Activated naive CD8-positive, alpha-beta T cell (primary cell): ENCODE results near the gene ZNF333.
"Not testable (repeated sequence)": the region's sequence is repeated elsewhere in the genome, so short reads cannot be mapped to it uniquely, and the experiment has no call there.

ENCODE experiments used
- H3K27ac Mint-ChIP-seq: one replicate; pipeline ENCODE4 v1.8.0; 2021; ENCODE audit warnings: mixed read lengths
- H3K27me3 Mint-ChIP-seq: one replicate; pipeline ENCODE4 v1.8.0; 2021; ENCODE audit warnings: mixed read lengths
- H3K36me3 Mint-ChIP-seq: one replicate; pipeline ENCODE4 v1.8.0; 2021; ENCODE audit warnings: mixed read lengths
- H3K4me1 Mint-ChIP-seq: one replicate; pipeline ENCODE4 v1.8.0; 2021; ENCODE audit warnings: low read depth, mixed read lengths
- H3K4me3 Mint-ChIP-seq: one replicate; pipeline ENCODE4 v1.8.0; 2021; ENCODE audit warnings: mild to moderate bottlenecking, mixed read lengths
- H3K9me3 Mint-ChIP-seq: one replicate; pipeline ENCODE4 v1.8.0; 2021; ENCODE audit warnings: low read depth, mixed read lengths

ZNF333 gene

DNA sequence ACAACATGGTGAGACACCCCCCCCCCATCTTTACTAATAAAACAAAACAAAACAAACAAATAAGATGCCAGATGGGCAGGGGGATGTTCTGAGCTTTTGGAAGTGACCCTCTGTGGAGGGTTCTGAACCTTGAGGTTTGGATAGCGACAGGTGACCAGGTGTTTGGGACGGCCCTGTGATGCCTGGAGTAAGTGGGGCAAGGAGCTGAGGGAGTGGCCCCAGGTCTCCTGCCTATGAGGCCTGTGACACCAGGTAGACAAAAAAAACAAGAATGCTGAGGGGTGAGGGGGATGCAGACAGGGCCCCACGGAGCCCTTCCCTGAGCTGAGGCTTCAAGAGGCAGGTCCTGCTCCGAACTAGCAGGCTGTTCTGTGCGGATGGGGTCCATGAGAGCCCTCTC is 79.4 kb downstream of the ZNF333 start:
- H3K9me3 Mint-ChIP-seq, result no peaks in the 10 kb centered on the region
- no peak overlapping the region for H3K4me3 Mint-ChIP-seq
- H3K36me3 Mint-ChIP-seq, result no peaks in the 10 kb centered on the region
- H3K27me3 Mint-ChIP-seq, result peaks cover 17% of the 10 kb centered on the region
- H3K27ac Mint-ChIP-seq, result no peak overlapping the region
- H3K4me1 Mint-ChIP-seq, result no peaks in the 10 kb centered on the region

DNA sequence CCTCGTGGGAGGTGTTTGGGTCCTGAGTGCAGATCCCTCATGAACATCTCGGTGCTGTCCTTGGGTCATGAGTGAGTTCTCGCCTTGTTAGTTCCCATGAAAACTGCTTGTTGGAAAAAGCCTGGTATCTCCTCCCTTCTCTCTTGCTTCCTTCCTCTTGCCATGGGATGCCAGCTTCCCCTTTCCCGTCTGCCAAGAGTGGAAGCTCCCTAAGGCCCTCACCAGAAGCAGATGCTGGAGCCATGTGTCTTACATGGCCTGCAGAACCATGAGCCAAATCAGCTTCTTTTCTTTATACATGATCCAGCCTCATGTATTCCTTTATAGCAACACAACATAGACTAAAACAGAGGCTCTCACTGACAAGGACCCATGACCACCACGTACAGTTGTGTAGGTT is 80.3 kb downstream of the ZNF333 start:
- Mint-ChIP-seq H3K27ac (no peak overlapping the region), H3K27me3 (peaks cover 14% of the 10 kb centered on the region), H3K36me3 (no peaks in the 10 kb centered on the region), H3K4me3 (no peak overlapping the region), H3K4me1 (no peaks in the 10 kb centered on the region), H3K9me3 (no peaks in the 10 kb centered on the region)

DNA sequence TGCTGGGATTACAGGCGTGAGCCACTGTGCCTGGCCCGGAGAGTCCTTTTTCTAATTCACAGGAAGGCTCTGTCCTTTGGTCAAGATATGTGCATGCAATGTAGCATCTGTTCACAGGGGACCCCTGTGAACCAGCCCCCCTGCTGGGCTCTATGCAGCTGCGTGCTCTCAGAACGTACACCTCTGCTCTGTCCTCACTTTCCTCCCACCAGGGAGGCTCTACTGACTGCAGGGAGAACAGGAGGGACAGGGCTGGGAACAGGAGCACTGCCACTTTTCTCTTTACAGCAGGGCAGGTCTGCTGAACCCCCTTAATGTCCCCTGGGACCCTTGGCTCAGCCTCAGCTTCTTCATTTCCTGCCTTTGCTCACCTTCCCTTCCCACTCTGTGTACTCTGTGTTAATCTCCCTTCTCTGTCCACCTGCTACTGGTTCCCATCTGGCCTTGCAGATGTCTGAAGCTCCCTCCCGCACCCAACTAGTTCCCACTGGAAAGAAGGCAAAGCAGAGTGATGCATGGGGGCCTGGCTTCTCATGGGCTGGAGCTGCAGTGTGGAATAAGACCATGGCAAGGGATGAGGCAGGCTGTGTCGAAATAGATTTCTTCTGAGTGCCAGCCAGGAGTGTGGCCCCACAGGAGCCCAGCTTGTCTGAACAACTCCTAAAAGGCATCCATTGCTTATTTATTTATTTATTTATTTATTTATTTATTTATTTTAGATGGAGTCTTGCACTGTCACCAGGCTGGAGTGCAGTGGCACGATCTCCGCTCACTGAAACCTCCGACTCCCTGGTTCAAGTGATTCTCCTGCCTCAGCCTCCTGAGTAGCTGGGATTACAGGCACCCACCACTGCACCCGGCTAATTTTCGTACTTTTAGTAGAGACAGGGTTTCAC is 81.3 kb downstream of the ZNF333 start:
- H3K4me3 Mint-ChIP-seq, result no peak overlapping the region
- no peaks in the 10 kb centered on the region for H3K9me3 Mint-ChIP-seq
- peaks cover 5% of the 10 kb centered on the region for H3K4me1 Mint-ChIP-seq
- H3K27me3 Mint-ChIP-seq, result peaks cover 14% of the 10 kb centered on the region
- no peaks in the 10 kb centered on the region for H3K36me3 Mint-ChIP-seq
- no peak overlapping the region for H3K27ac Mint-ChIP-seq

DNA sequence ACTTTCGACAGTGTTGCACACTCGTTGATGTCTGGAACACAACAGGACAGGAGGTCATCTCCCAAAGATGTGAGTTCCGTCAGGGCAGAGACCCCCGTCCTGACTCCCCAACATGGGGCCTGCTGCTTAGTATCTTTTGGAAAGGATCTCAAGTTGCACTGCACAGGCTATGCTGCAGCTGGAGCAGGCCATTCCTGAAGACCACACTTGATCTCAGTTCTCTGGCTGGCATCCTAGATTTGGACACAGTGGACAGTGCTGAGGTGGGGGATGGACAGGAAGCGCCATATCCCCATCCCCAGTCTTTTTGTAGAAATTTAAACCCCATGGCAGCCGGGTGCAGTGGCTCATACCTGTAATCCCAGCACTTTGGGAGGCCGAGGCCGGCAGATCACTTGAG is 82.6 kb downstream of the ZNF333 start:
- H3K9me3 Mint-ChIP-seq, result no peaks in the 10 kb centered on the region
- no peaks in the 10 kb centered on the region for H3K36me3 Mint-ChIP-seq
- H3K27ac Mint-ChIP-seq, result no peak overlapping the region
- no peak overlapping the region for H3K4me3 Mint-ChIP-seq
- peaks cover 9% of the 10 kb centered on the region for H3K4me1 Mint-ChIP-seq
- H3K27me3 Mint-ChIP-seq, result peaks cover 14% of the 10 kb centered on the region

DNA sequence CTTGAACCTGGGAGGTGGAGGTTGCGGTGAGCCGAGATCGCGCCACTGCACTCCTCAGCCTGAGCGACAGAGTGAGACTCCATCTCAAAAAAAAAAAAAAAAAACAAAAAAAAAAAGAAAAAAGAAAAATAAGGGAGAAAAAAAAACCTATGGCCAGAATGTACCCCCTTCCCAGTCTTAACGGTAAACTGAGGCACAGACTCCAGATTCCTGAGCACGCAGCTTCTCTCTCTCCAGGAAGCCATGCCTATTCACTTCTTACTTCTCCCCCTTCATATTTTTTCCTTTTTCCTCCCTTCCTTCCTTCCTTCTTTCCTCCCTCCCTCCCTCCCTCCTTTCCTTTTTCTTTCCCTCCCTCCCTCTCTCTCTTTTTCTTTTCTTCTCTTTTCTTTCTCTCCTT is 83.1 kb downstream of the ZNF333 start:
- Mint-ChIP-seq H3K4me1 (peaks cover 11% of the 10 kb centered on the region), H3K27me3 (peaks cover 19% of the 10 kb centered on the region), H3K36me3 (no peaks in the 10 kb centered on the region), H3K4me3 (no peak overlapping the region), H3K27ac (no peak overlapping the region), H3K9me3 (no peaks in the 10 kb centered on the region)

DNA sequence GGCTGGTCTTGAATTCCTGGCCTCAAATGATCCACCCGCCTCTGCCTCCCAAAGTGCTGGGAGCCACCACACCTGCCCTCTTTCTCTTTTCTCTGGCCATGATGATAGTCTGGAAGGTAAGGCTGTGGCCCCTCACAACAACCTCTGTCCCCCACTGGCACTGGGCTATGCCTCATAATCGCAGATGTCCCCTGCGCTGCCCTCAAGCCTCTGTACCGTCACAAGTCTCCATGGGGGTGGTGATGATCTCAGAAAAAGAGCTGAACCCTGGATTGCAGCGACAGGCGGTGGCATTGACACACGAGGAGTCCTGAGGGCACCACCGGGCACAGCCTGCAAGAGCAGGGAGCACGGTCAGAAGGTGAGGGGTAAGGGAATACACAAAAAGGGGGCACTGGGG is 83.9 kb downstream of the ZNF333 start:
- H3K4me1 Mint-ChIP-seq, result peaks cover 11% of the 10 kb centered on the region
- H3K27me3 Mint-ChIP-seq, result peaks cover 19% of the 10 kb centered on the region
- not testable (repeated sequence) for H3K4me3 Mint-ChIP-seq, H3K9me3 Mint-ChIP-seq, H3K27ac Mint-ChIP-seq, H3K36me3 Mint-ChIP-seq

DNA sequence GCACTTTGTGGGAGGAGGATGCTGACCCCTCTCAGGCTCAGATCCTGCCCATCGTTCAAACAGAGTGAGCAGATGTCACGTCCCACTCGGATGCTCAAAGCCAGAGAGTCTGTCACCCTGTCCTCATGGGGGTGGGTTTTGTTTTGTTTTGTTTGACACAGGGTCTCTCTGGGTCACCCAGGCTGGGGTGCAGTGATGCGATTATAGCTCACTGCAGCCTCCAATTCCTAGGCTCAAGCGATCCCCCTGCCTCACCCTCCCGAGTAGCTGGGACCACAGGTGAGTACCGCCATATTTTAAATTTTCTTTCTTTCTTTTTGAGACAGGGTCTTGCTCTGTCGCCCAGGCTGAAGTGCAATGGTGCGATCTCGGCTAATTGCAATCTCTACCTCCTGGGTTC is 84.5 kb downstream of the ZNF333 start:
- H3K27me3 Mint-ChIP-seq, result peaks cover 22% of the 10 kb centered on the region
- H3K36me3 Mint-ChIP-seq, result no peaks in the 10 kb centered on the region
- H3K9me3 Mint-ChIP-seq, result no peaks in the 10 kb centered on the region
- H3K27ac Mint-ChIP-seq, result no peak overlapping the region
- H3K4me3 Mint-ChIP-seq, result no peak overlapping the region
- H3K4me1 Mint-ChIP-seq, result peaks cover 11% of the 10 kb centered on the region

DNA sequence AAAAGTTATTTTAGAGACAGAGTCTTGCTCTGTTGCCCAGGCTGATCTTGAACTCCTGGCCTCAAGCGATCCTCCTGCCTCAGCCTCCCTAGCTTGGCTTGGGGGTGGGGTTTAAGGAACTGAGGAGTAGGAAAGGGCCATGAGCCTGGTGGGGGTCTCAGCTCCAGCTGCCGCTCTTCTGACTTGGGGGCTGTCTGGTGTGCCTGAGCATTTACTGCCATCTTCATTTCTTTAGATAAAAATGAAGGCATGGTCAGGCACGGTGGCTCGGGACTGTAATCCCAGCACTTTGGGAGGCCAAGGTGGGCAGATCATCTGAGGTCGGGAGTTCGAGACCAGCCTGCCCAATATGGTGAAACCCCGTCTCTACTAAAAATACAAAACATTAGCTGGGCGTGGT is 85.5 kb downstream of the ZNF333 start:
- not testable (repeated sequence) for H3K27ac Mint-ChIP-seq, H3K9me3 Mint-ChIP-seq, H3K36me3 Mint-ChIP-seq
- Mint-ChIP-seq H3K4me1 (peaks cover 11% of the 10 kb centered on the region), H3K27me3 (peaks cover 19% of the 10 kb centered on the region), H3K4me3 (peak overlapping the region; percentile 61)

DNA sequence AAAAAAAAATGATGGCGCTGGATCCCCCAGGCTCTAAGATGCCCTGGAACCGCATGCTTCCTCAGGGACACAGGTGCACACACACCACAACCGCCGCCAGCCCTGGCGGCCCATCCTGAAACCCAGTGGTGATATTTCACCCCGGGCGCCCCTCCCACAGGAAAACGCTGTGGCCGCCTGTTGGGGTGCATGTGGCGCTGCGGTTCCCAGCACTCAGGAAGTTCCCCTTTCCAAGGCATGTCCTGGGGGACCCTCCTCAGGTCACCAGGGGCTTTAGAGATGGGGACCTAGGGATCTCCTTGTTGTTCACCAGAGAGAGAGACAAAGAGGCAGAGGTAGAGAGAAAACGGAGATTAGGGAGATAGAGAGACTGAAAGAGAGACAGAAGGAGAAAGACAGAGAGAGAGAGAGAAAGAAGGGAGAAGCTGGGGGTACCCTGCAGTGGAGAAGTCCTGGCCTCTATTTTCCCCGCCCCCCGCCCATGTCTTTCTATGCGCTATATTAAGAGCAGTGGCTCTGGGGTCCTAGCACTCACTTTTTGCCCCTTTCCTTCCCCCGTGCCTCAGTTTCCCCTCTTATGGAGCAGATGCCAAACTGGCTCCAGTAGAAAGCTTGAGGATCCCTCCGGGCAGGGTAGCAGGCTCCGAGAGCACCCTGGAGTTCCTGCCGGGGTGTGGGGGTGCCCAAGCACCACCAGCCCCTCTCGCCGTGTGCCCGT is 86.2 kb downstream of the ZNF333 start:
- no peak overlapping the region for H3K27ac Mint-ChIP-seq
- H3K9me3 Mint-ChIP-seq, result no peaks in the 10 kb centered on the region
- peaks cover 11% of the 10 kb centered on the region for H3K4me1 Mint-ChIP-seq
- peak overlapping the region; percentile 61 for H3K4me3 Mint-ChIP-seq
- H3K36me3 Mint-ChIP-seq, result no peaks in the 10 kb centered on the region
- H3K27me3 Mint-ChIP-seq, result peaks cover 23% of the 10 kb centered on the region

DNA sequence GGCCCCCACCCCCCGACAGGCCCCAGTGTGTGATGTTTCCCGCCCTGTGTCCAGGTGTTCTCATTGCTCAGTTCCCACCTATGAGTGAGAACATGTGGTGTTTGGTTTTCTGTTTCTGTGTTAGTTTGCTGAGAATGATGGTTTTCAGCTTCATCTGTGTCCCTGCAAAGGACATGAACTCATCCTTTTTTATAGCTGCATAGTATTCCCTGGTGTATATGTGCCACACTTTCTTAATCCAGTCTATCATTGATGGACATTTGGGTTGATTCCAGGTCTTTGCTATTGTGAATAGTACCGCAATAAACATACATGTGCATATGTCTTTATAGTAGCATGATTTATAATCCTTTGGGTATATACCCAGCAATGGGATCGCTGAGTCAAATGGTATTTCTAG is 87.8 kb downstream of the ZNF333 start:
- H3K4me3 Mint-ChIP-seq, H3K36me3 Mint-ChIP-seq, H3K27ac Mint-ChIP-seq, H3K9me3 Mint-ChIP-seq: not testable (repeated sequence)
- Mint-ChIP-seq H3K4me1 (peaks cover 11% of the 10 kb centered on the region), H3K27me3 (peaks cover 20% of the 10 kb centered on the region)

DNA sequence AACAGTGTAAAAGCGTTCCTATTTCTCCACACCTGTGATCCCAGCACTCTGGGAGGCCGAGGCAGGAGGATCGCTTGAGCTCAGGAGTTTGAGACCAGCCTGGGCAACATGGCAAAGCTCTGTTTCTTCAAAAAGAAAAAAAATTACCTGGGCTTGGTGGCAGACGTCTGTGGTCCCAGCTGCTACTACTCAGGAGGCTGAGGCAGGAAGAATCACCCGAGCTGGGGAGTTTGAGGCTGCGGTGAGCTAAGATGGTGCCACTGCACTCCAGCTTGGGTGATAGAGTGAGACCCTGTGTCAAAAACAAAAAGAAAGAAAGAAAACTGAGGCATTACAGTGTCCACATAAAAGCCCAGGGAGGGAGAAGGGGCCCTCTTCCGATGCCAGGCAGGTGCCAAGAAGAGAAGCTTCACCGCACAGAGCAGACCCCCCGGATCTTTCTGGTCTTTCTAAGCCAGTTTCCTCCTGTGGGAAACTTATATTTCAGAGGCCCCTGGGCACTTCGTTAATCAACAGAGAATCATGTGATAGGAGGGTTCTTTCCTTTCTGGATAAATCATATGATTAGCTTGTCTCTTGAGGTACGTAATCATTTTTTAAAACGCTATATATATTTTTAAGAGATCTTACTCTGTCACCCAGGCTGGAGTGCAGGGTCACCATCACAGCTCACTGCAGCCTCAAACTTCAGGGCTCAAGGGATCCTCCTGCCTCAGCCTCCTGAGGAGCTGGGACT is 88.4 kb downstream of the ZNF333 start, which contains the start of gene ADGRE2:
Gene ADGRE2, minus strand, starts transcription at position 451 of the 736 bp plus-strand sequence. CDS start 1,804 bp downstream, outside the sequence.
- H3K36me3 Mint-ChIP-seq, H3K27ac Mint-ChIP-seq, H3K4me3 Mint-ChIP-seq, H3K9me3 Mint-ChIP-seq: not testable (repeated sequence)
- Mint-ChIP-seq H3K27me3 (peaks cover 20% of the 10 kb centered on the region), H3K4me1 (peaks cover 11% of the 10 kb centered on the region)

DNA sequence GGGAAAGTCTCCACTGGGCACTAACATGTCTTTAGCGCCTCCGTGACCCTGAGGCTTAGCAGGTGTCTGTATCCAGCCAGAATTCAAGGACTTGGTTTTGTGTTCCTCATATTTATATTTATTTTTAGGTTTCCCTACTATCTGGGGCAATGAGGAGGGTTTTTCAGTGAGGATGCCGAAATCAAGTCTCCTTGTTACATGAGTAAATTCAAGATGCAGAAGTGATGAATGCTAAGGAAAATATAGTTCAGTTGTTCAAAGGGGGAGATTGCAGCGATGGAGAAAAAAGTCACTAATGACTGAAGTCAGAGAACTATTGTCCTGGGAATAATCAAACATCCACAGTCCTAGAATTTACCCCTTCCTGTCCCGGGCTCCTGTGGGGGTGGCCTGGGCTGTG is 89.3 kb downstream of the ZNF333 start:
- Mint-ChIP-seq H3K4me3 (no peak overlapping the region), H3K27ac (no peak overlapping the region), H3K9me3 (no peaks in the 10 kb centered on the region), H3K36me3 (no peaks in the 10 kb centered on the region), H3K27me3 (peaks cover 17% of the 10 kb centered on the region), H3K4me1 (peaks cover 11% of the 10 kb centered on the region)

DNA sequence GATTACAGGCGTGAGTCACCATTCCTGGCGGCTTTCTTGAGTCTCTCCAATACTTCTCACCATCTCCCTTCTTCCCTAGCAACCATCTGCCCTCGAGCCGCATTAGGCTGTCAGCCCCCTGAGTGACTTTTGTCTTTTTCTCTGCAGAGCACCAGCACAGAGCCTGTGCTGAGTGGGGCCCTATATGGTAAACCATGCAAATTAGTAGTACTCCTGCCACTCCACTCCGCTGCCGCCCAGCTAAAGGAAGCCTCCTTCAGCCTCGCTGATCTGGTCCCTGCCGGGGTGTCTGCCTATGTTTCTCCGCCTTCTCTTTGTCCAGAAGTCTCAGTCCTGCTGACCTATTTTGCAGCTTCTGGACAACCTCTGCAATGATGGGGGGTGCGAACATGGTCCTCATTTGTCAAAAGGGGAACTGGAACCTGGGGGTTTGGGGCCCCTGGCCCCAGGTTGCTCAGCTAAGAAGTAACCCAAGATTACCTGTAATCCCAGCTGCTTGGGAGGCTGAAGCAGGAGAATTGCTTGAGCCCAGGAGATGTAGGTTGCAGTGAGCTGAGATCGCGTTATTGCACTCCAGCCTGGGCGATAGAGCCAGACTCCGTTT is 90.9 kb downstream of the ZNF333 start:
- not testable (repeated sequence) for H3K4me3 Mint-ChIP-seq, H3K9me3 Mint-ChIP-seq, H3K27ac Mint-ChIP-seq, H3K36me3 Mint-ChIP-seq
- Mint-ChIP-seq H3K27me3 (peaks cover 21% of the 10 kb centered on the region), H3K4me1 (peaks cover 14% of the 10 kb centered on the region)

DNA sequence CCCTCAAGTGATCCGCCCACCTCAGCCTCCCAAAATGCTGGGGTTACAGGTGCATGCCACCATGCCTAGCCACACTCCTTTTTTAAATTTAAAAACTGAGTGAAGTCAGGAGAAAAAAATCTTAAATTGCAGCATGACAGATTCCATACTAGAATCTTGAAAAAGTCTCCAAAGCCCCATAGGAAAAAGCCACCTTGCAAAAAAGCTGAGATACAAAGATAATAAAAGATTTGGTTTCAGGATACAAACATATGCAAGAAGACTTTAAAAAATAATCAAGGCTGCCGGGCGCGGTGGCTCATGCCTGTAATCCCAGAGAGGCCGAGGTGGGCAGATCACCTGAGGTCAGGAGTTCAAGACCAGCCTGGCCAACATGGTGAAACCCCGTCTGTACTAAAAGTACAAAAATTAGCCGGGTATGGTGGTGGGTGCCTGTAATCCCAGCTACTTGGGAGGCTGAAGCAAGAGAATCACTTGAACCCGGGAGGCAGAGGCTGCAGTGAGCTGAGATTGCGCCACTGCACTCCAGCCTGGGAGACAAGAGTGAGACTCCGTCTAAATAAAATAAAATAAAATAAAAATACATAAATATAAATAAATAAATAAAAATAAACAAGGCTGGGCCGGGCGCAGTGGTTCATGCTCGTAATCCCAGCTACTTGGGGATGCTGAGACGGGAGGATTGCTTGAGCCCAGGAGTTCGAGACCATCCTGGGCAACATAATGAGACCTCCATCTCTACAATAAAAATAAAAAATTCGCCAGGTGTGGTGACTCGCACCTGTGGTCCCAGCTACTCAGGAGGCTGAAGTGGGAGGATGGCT is 92.1 kb downstream of the ZNF333 start:
- H3K36me3 Mint-ChIP-seq, H3K4me3 Mint-ChIP-seq, H3K9me3 Mint-ChIP-seq, H3K27ac Mint-ChIP-seq: not testable (repeated sequence)
- peaks cover 20% of the 10 kb centered on the region for H3K27me3 Mint-ChIP-seq
- peaks cover 12% of the 10 kb centered on the region for H3K4me1 Mint-ChIP-seq
